MM.1S (cell line): ENCODE results near the gene CORO1C.

Source experiments
- DNase-seq: peaks from one replicate; pipeline ENCODE4 v3.0.0-alpha.2; 2015
- H2AFZ ChIP-seq: fragments of 300-600 bp; sonication (generic); 2 replicates; pipeline ENCODE4 v1.6.0; 2016; ENCODE audit warnings: antibody characterized with exemption, low read length
- H3F3A ChIP-seq: fragments of 300-600 bp; sonication (generic); 2 replicates; pipeline ENCODE4 v1.6.1; 2016; ENCODE audit warnings: mild to moderate bottlenecking, antibody characterized with exemption, low read length, moderate library complexity, mixed read lengths; ENCODE audit not compliant: insufficient read depth
- H3K27ac ChIP-seq: fragments of 300-600 bp; sonication (generic); 2 replicates; pipeline ENCODE4 v1.5.1; 2016; ENCODE audit warnings: mild to moderate bottlenecking, low read length
- H3K27me3 ChIP-seq: fragments of 300-600 bp; sonication (generic); replicated peaks from 2 replicates; pipeline ENCODE4 v1.6.0; 2016; ENCODE audit warnings: low read length; ENCODE audit not compliant: insufficient read depth
- H3K36me3 ChIP-seq: fragments of 300-600 bp; sonication (generic); replicated peaks from 2 replicates; pipeline ENCODE4 v1.6.1; 2016; ENCODE audit warnings: mild to moderate bottlenecking, low read length, mixed read lengths; ENCODE audit not compliant: insufficient read depth
- H3K4me1 ChIP-seq: fragments of 300-600 bp; sonication (generic); 2 replicates; pipeline ENCODE4 v1.6.1; 2016; ENCODE audit warnings: low read length, mixed read lengths
- H3K4me2 ChIP-seq: fragments of 300-600 bp; sonication (generic); 2 replicates; pipeline ENCODE4 v1.6.0; 2016; ENCODE audit warnings: low read depth, low read length
- H3K4me3 ChIP-seq: fragments of 300-600 bp; sonication (generic); 2 replicates; pipeline ENCODE4 v1.5.1; 2016; ENCODE audit warnings: low read length, mixed read lengths
- H3K79me2 ChIP-seq: fragments of 300-600 bp; sonication (generic); 2 replicates; pipeline ENCODE4 v1.6.1; 2016; ENCODE audit warnings: mixed run types, low read length, mixed read lengths
- H3K9ac ChIP-seq: fragments of 300-600 bp; sonication (generic); 2 replicates; pipeline ENCODE4 v1.6.1; 2016; ENCODE audit warnings: low read length, mixed read lengths
- H3K9me2 ChIP-seq: fragments of 300-600 bp; sonication (generic); replicated peaks from 2 replicates; pipeline ENCODE4 v1.6.1; 2016; ENCODE audit warnings: mild to moderate bottlenecking, low read length, mixed read lengths; ENCODE audit not compliant: insufficient read depth
- H3K9me3 ChIP-seq: fragments of 300-600 bp; sonication (generic); replicated peaks from 2 replicates; pipeline ENCODE4 v1.6.1; 2016; ENCODE audit warnings: mild to moderate bottlenecking, low read length, mixed read lengths; ENCODE audit not compliant: insufficient read depth
- H4K20me1 ChIP-seq: fragments of 300-600 bp; sonication (generic); 2 replicates; pipeline ENCODE4 v1.6.1; 2016; ENCODE audit warnings: mild to moderate bottlenecking, low read length, moderate library complexity, mixed read lengths; ENCODE audit not compliant: insufficient read depth
- EZH2 ChIP-seq: fragments of 300-600 bp; sonication (generic); optimal IDR thresholded peaks from 2 replicates; pipeline ENCODE3; 2017; ENCODE audit warnings: low read depth, mild to moderate bottlenecking, antibody characterized with exemption, low read length, mixed read lengths
- EZH2phosphoT487 ChIP-seq: fragments of 300-600 bp; sonication (generic); IDR thresholded peaks from 2 replicates; pipeline ENCODE4 v1.6.1; 2018; ENCODE audit warnings: antibody characterized with exemption, low read length
- TF ChIP-seq, protein P1 (sequence below): fragments of 300-600 bp; sonication (generic); IDR thresholded peaks from 2 replicates; pipeline ENCODE4 v1.5.1; 2016; ENCODE audit warnings: antibody characterized with exemption, low read length, mixed read lengths

Gene CORO1C

DNA sequence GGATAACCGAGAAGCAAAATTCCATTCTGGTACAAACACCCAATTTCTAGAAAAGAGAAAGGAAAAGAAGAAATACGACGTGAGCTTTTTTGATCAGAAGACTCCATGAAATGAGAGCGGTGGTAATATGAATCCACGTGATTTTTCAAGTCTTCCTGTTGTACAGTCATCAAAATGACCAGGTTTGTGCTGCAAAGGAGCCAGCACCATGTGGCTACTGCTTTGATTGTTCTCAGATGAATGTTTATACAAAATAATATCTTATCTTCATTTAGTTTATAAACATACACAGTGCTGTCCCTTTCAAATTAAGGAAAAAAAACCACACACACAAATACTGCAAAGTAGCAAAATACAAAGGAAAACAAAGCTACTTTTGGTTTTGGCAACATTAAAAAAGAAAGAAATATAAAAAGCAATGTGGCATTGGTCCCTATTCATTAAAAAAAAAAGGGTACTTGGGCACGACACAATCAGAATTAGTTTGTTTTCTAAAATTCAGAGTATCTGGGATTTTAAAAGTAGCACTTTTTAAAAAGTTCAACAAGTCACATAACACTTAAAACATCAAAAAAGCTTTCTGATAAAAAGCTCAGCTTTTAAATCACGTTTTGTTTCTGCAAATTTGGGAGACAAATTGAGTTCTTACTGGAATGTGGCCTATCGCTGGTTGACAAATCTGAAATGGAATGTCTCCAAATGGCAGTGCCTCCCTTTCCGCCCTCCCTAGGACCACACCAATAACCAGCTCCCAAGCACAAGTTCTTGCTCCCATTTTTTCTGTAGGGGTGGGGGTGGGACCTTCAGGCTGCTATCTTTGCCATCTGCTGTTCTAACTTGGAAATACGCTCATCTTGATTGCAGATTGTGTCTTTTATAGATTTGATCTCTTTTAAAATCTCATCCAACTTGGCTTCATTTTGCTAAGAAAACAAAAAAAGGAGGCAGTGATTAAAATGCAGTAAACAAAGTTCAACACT is 84.4 kb downstream of the CORO1C start:
- TF ChIP-seq EZH2phosphoT487 (no peak), EZH2 (no peak)
- TF ChIP-seq, protein P1, sequence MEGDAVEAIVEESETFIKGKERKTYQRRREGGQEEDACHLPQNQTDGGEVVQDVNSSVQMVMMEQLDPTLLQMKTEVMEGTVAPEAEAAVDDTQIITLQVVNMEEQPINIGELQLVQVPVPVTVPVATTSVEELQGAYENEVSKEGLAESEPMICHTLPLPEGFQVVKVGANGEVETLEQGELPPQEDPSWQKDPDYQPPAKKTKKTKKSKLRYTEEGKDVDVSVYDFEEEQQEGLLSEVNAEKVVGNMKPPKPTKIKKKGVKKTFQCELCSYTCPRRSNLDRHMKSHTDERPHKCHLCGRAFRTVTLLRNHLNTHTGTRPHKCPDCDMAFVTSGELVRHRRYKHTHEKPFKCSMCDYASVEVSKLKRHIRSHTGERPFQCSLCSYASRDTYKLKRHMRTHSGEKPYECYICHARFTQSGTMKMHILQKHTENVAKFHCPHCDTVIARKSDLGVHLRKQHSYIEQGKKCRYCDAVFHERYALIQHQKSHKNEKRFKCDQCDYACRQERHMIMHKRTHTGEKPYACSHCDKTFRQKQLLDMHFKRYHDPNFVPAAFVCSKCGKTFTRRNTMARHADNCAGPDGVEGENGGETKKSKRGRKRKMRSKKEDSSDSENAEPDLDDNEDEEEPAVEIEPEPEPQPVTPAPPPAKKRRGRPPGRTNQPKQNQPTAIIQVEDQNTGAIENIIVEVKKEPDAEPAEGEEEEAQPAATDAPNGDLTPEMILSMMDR: no peak
- Histone ChIP-seq H3K27me3 (no peaks in the 10 kb centered on the region), H3K9me2 (no peaks in the 10 kb centered on the region), H3K4me1 (peaks cover 16% of the 10 kb centered on the region), H3K9ac (no peak overlapping the region), H4K20me1 (no peaks in the 10 kb centered on the region), H3K4me3 (no peak overlapping the region), H3K4me2 (no peak overlapping the region), H3K79me2 (peaks cover 47% of the 10 kb centered on the region), H3K27ac (no peak overlapping the region), H3K36me3 (peaks cover 9% of the 10 kb centered on the region), H3K9me3 (no peaks in the 10 kb centered on the region), H3F3A (peaks cover 14% of the 10 kb centered on the region), H2AFZ (no peak overlapping the region)
- DNase-seq: no peak

DNA sequence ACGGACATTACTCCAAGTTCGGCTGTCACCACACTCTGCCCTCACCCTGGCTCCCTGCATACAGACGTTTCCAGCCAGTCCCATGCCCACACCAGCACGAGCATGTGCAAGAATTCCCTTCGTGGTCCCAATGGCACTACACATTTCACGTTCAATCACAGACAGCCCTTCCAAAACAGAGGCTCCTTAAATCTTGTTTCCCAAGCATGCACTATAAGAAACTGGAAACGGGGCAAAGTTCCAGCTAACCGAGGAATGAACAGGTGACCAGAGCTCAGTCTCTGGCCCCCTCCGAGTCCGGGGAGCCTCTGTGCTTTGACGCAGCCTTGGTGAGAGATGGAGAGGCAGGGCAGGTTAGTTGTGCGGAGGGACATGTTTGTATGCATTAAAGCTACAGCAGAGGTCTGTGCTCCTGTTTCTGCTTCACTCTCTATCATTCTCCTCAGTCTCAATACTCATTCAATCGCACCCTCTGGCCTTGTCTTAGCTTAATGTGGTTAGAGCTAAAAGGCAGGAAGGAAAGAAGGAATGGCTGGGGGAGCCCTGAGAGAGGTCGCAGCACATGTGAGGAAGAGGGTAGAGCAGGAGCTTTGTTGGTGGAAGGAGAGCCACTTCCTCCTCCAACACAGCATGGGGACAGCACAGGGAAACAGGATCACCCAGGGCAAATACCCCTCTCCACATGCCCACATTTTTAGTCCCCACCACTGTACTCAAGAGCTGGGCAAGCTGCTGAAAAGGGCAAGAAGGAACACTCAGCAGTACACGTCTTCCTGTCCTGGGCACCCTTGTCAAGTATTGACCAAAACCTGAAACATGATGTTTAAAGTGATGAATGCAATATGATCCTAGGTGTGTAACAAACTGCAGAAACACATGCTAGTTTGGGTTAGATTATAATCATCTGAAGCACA is 85.4 kb downstream of the CORO1C start:
- Histone ChIP-seq H2AFZ (no peak overlapping the region), H3K9me3 (no peaks in the 10 kb centered on the region), H3K79me2 (peaks cover 52% of the 10 kb centered on the region), H3K36me3 (peaks cover 9% of the 10 kb centered on the region), H3K4me3 (no peak overlapping the region), H3K4me1 (peaks cover 25% of the 10 kb centered on the region), H3K27me3 (no peaks in the 10 kb centered on the region), H3K9ac (no peak overlapping the region), H3K27ac (no peak overlapping the region), H3K9me2 (no peaks in the 10 kb centered on the region), H3K4me2 (no peak overlapping the region), H4K20me1 (no peaks in the 10 kb centered on the region), H3F3A (peaks cover 24% of the 10 kb centered on the region)
- TF ChIP-seq EZH2phosphoT487 (no peak), EZH2 (no peak)
- TF ChIP-seq, protein P1: no peak
- no peak for DNase-seq

DNA sequence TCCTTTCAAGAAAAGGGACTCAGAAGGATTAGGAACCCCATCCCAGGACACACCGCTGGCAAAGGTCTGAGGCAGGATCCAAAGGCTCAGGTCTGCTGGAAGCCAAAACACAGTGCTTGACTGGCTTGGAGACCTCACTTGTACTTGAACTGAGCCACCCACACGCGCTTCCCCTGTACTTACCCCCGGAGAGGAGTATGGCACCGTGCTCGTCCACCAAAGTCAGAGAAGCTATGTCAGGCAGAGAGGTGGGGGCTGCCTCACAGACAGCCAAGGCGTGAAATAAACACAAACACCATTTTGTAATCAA is 86.6 kb downstream of the CORO1C start:
- DNase-seq: no peak
- Histone ChIP-seq H3K9me2 (no peaks in the 10 kb centered on the region), H3K4me2 (no peak overlapping the region), H3K9me3 (no peaks in the 10 kb centered on the region), H3K9ac (no peak overlapping the region), H3K27ac (no peak overlapping the region), H3K79me2 (peaks cover 57% of the 10 kb centered on the region), H3K4me3 (no peak overlapping the region), H3K27me3 (no peaks in the 10 kb centered on the region), H2AFZ (no peak overlapping the region), H3K36me3 (peaks cover 9% of the 10 kb centered on the region; the same call in 1 of the 2 replicates), H3F3A (peaks cover 32% of the 10 kb centered on the region), H3K4me1 (peaks cover 34% of the 10 kb centered on the region), H4K20me1 (no peaks in the 10 kb centered on the region)
- TF ChIP-seq, protein P1: no peak
- no peak for TF ChIP-seq EZH2
- TF ChIP-seq EZH2phosphoT487: no peak
